HAP-1 (cell line): Measurements from ENCODE around the gene ZNF821.

ENCODE experiments used
- DNase-seq, 2 experiments: peaks; one replicate each; pipeline ENCODE4 v3.0.0-alpha.2; 2016 to 2020; ENCODE audit warnings: low spot score in 2 of 2
- H3K27me3 ChIP-seq: fragments of 250-450 bp; sonication (Bioruptor Pico); 2 replicates; pipeline ENCODE4 v1.5.1; 2020; ENCODE audit warnings: low read depth, mild to moderate bottlenecking, moderate library complexity
- H3K36me3 ChIP-seq: fragments of 250-450 bp; sonication (Bioruptor Pico); replicated peaks from 2 replicates; pipeline ENCODE4 v1.5.1; 2020; ENCODE audit warnings: mild to moderate bottlenecking
- H3K4me1 ChIP-seq: fragments of 250-450 bp; sonication (Bioruptor Pico); 2 replicates; pipeline ENCODE4 v1.5.1; 2020; ENCODE audit warnings: mild to moderate bottlenecking
- H3K4me3 ChIP-seq: fragments of 250-450 bp; sonication (Bioruptor Pico); 2 replicates; pipeline ENCODE4 v1.5.1; 2020; ENCODE audit warnings: mild to moderate bottlenecking, moderate library complexity
- H3K9me3 ChIP-seq: fragments of 250-450 bp; sonication (Bioruptor Pico); 2 replicates; pipeline ENCODE4 v1.5.1; 2020; ENCODE audit warnings: mild to moderate bottlenecking, moderate library complexity
- in situ Hi-C: fragments of 300-500 bp; cut with MboI; formaldehyde crosslinking; loops from 3 replicates; pipeline ENCODE4 v1.14.3; 2020; ENCODE audit warnings: low sequenced_read_pairs, inconsistent platforms, mixed read lengths

The ZNF821 gene

GRCh38 chr16:71883849-71884638, at the start of gene ZNF821:
TSS of gene ZNF821 (minus strand) at chr16:71884182. CDS start at chr16:71879946, 4,236 bp downstream.
- DNase-seq = peak; percentile 79 to 91
- peaks cover 27% of the 10 kb centered on the region for H3K36me3 ChIP-seq
- peak within 1 kb of the TSS; percentile 62 for H3K4me3 ChIP-seq
- no peaks in the 10 kb centered on the region for H3K27me3 ChIP-seq
- no peaks in the 10 kb centered on the region for H3K9me3 ChIP-seq
- in situ Hi-C loops = no loop called here
- H3K4me1 ChIP-seq = no peaks in the 10 kb centered on the region; the same call in 1 of the 2 replicates

- Histone ChIP-seq H3K4me3 (no peak overlapping the region), H3K36me3 (peaks cover 51% of the 10 kb centered on the region), H3K9me3 (no peaks in the 10 kb centered on the region), H3K27me3 (no peaks in the 10 kb centered on the region), H3K4me1 (peaks cover 7% of the 10 kb centered on the region)
- no peak for DNase-seq
- in situ Hi-C loops = no loop called here
Observed at GRCh38 chr16:71933017-71933416, 49.0 kb upstream of the ZNF821 start.

GRCh38 chr16:71931599-71931998, 47.6 kb upstream of the ZNF821 start:
- Histone ChIP-seq H3K4me1 (peaks cover 7% of the 10 kb centered on the region), H3K36me3 (peaks cover 62% of the 10 kb centered on the region), H3K9me3 (no peaks in the 10 kb centered on the region), H3K4me3 (no peak overlapping the region), H3K27me3 (no peaks in the 10 kb centered on the region)
- in situ Hi-C loops = no loop called here
- no peak for DNase-seq

- DNase-seq = no peak
- no peaks in the 10 kb centered on the region for H3K9me3 ChIP-seq
- peaks cover 7% of the 10 kb centered on the region for H3K4me1 ChIP-seq
- H3K27me3 ChIP-seq = no peaks in the 10 kb centered on the region
- peaks cover 66% of the 10 kb centered on the region for H3K36me3 ChIP-seq
- in situ Hi-C loops = no loop called here
- no peak overlapping the region for H3K4me3 ChIP-seq
Observed at GRCh38 chr16:71931001-71931400, 47.0 kb upstream of the ZNF821 start.

- no peaks in the 10 kb centered on the region for H3K9me3 ChIP-seq
- H3K4me1 ChIP-seq = peaks cover 5% of the 10 kb centered on the region
- no peak for DNase-seq
- no peak overlapping the region for H3K4me3 ChIP-seq
- peaks cover 72% of the 10 kb centered on the region for H3K36me3 ChIP-seq
- in situ Hi-C loops = no loop called here
- H3K27me3 ChIP-seq = no peaks in the 10 kb centered on the region
Observed at GRCh38 chr16:71930013-71930563, 46.1 kb upstream of the ZNF821 start.

- no peaks in the 10 kb centered on the region for H3K9me3 ChIP-seq
- no peak for DNase-seq
- in situ Hi-C loops = no loop called here
- H3K36me3 ChIP-seq = peaks cover 72% of the 10 kb centered on the region
- H3K27me3 ChIP-seq = no peaks in the 10 kb centered on the region
- H3K4me1 ChIP-seq = no peaks in the 10 kb centered on the region
- H3K4me3 ChIP-seq = no peak overlapping the region
Observed at GRCh38 chr16:71929048-71929447, 45.1 kb upstream of the ZNF821 start.

GRCh38 chr16:71927787-71928186, 43.8 kb upstream of the ZNF821 start:
- Histone ChIP-seq H3K27me3 (no peaks in the 10 kb centered on the region), H3K4me1 (no peaks in the 10 kb centered on the region), H3K36me3 (peaks cover 79% of the 10 kb centered on the region), H3K4me3 (no peak overlapping the region), H3K9me3 (no peaks in the 10 kb centered on the region)
- in situ Hi-C loops = no loop called here
- no peak for DNase-seq

GRCh38 chr16:71927383-71927782, 43.4 kb upstream of the ZNF821 start:
- no peaks in the 10 kb centered on the region for H3K9me3 ChIP-seq
- peaks cover 83% of the 10 kb centered on the region for H3K36me3 ChIP-seq
- no peaks in the 10 kb centered on the region for H3K4me1 ChIP-seq
- peak in 1 of 2 experiments; percentile 39 for DNase-seq
- in situ Hi-C loops = no loop called here
- no peak overlapping the region for H3K4me3 ChIP-seq
- H3K27me3 ChIP-seq = no peaks in the 10 kb centered on the region

- no peaks in the 10 kb centered on the region for H3K9me3 ChIP-seq
- H3K4me1 ChIP-seq = no peaks in the 10 kb centered on the region
- in situ Hi-C loops = no loop called here
- H3K4me3 ChIP-seq = no peak overlapping the region
- no peak for DNase-seq
- H3K27me3 ChIP-seq = no peaks in the 10 kb centered on the region
- peaks cover 90% of the 10 kb centered on the region for H3K36me3 ChIP-seq
Observed at GRCh38 chr16:71924710-71925109, 40.7 kb upstream of the ZNF821 start.

GRCh38 chr16:71923941-71924690, 40.1 kb upstream of the ZNF821 start:
- no peak overlapping the region for H3K4me3 ChIP-seq
- DNase-seq = no peak
- no peaks in the 10 kb centered on the region for H3K27me3 ChIP-seq
- H3K4me1 ChIP-seq = no peaks in the 10 kb centered on the region
- no peaks in the 10 kb centered on the region for H3K9me3 ChIP-seq
- peaks cover 91% of the 10 kb centered on the region for H3K36me3 ChIP-seq
- in situ Hi-C loops = no loop called here

- H3K36me3 ChIP-seq = peaks cover 96% of the 10 kb centered on the region
- in situ Hi-C loops = no loop called here
Observed at GRCh38 chr16:71920658-71921057, 36.7 kb upstream of the ZNF821 start.

GRCh38 chr16:71919035-71919434, 35.1 kb upstream of the ZNF821 start:
- Histone ChIP-seq H3K27me3 (no peaks in the 10 kb centered on the region), H3K9me3 (no peaks in the 10 kb centered on the region), H3K4me3 (no peak overlapping the region), H3K4me1 (no peaks in the 10 kb centered on the region), H3K36me3 (peaks cover 98% of the 10 kb centered on the region)
- no peak for DNase-seq
- in situ Hi-C loops = no loop called here

More at GRCh38 chr16:71920658-71921057, 36.7 kb upstream of the ZNF821 start:
- no peaks in the 10 kb centered on the region for H3K27me3 ChIP-seq
- no peak for DNase-seq
- no peak overlapping the region for H3K4me3 ChIP-seq
- H3K4me1 ChIP-seq = no peaks in the 10 kb centered on the region
- no peaks in the 10 kb centered on the region for H3K9me3 ChIP-seq

- in situ Hi-C loops = no loop called here
- Histone ChIP-seq H3K4me3 (no peak overlapping the region), H3K9me3 (no peaks in the 10 kb centered on the region), H3K27me3 (no peaks in the 10 kb centered on the region), H3K36me3 (peaks cover 86% of the 10 kb centered on the region), H3K4me1 (no peaks in the 10 kb centered on the region)
- DNase-seq = no peak
Observed at GRCh38 chr16:71917900-71918299, 33.9 kb upstream of the ZNF821 start.

- Histone ChIP-seq H3K36me3 (peaks cover 83% of the 10 kb centered on the region), H3K4me3 (no peak overlapping the region), H3K27me3 (no peaks in the 10 kb centered on the region), H3K9me3 (no peaks in the 10 kb centered on the region), H3K4me1 (no peaks in the 10 kb centered on the region)
- in situ Hi-C loops = no loop called here
- DNase-seq = no peak
Observed at GRCh38 chr16:71916397-71916920, 32.5 kb upstream of the ZNF821 start.
